Mesendoderm (in vitro differentiated cells): Measurements from ENCODE around the gene ADIG.

Experiments
- DNase-seq: peaks from one replicate; pipeline ENCODE4 v3.0.0; 2013
- H2AK5ac ChIP-seq: 2 replicates; pipeline ENCODE4 v1.6.1; 2013; ENCODE audit warnings: low read length, inconsistent platforms
- H2BK120ac ChIP-seq: 2 replicates; pipeline ENCODE4 v1.6.1; 2013; ENCODE audit warnings: low read depth, mild to moderate bottlenecking, low read length, moderate library complexity, mixed read lengths
- H2BK15ac ChIP-seq: replicated peaks from 2 replicates; pipeline ENCODE4 v1.6.1; 2013; ENCODE audit warnings: low read depth, mild to moderate bottlenecking, moderate library complexity
- H2BK5ac ChIP-seq: 2 replicates; pipeline ENCODE4 v1.6.1; 2013; ENCODE audit warnings: low read length, inconsistent platforms
- H3K18ac ChIP-seq: 2 replicates; pipeline ENCODE4 v1.6.1; 2013; ENCODE audit warnings: mild to moderate bottlenecking, low read length, mixed read lengths
- H3K23ac ChIP-seq: one replicate; pipeline ENCODE4 v1.6.1; 2013; ENCODE audit warnings: low read length
- H3K27ac ChIP-seq: 2 replicates; pipeline ENCODE4 v1.5.1; 2013; ENCODE audit warnings: low read depth, mild to moderate bottlenecking, inconsistent platforms, low read length, moderate library complexity
- H3K27me3 ChIP-seq: 2 replicates; pipeline ENCODE4 v1.6.1; 2013; ENCODE audit warnings: low read length, control low read depth, mild to moderate bottlenecking, inconsistent platforms; ENCODE audit not compliant: insufficient read depth, poor library complexity
- H3K36me3 ChIP-seq: 2 replicates; pipeline ENCODE4 v1.6.1; 2013; ENCODE audit warnings: low read length, inconsistent platforms; ENCODE audit not compliant: control insufficient read depth, insufficient read depth
- H3K4ac ChIP-seq: one replicate; pipeline ENCODE4 v1.6.1; 2013; ENCODE audit warnings: low read depth, mild to moderate bottlenecking, low read length, moderate library complexity
- H3K4me1 ChIP-seq: 2 replicates; pipeline ENCODE4 v1.6.1; 2013; ENCODE audit warnings: low read depth, low read length, inconsistent platforms; ENCODE audit not compliant: control insufficient read depth
- H3K4me2 ChIP-seq: 2 replicates; pipeline ENCODE4 v1.6.1; 2013; ENCODE audit warnings: low read length
- H3K4me3 ChIP-seq: 2 replicates; pipeline ENCODE4 v1.5.1; 2013; ENCODE audit warnings: mild to moderate bottlenecking, low read length
- H3K56ac ChIP-seq: one replicate; pipeline ENCODE4 v1.6.1; 2013; ENCODE audit warnings: low read length
- H3K79me1 ChIP-seq: 2 replicates; pipeline ENCODE4 v1.6.1; 2013; ENCODE audit warnings: low read length, inconsistent platforms
- H3K79me2 ChIP-seq: 2 replicates; pipeline ENCODE4 v1.6.1; 2013; ENCODE audit warnings: mild to moderate bottlenecking, low read length; ENCODE audit not compliant: control insufficient read depth, insufficient read depth
- H3K9ac ChIP-seq: 2 replicates; pipeline ENCODE4 v1.6.1; 2013; ENCODE audit warnings: low read length, inconsistent platforms
- H4K5ac ChIP-seq: one replicate; pipeline ENCODE4 v1.6.1; 2013; ENCODE audit warnings: low read length
- H4K8ac ChIP-seq: one replicate; pipeline ENCODE4 v1.6.1; 2013; ENCODE audit warnings: low read depth, mild to moderate bottlenecking, control low read depth, low read length, moderate library complexity
- WGBS: extraction: QIAGEN DNeasy Blood & Tissue Kit; methylation state at CpG from one replicate; pipeline ENCODE4 v1.1.7; 2013; ENCODE audit warnings: low lambda C conversion rate, missing lambda C conversion rate; ENCODE audit not compliant: insufficient coverage; ENCODE audit errors: extremely low coverage; 5-methylcytosine and 5-hydroxymethylcytosine counted together

ADIG gene

DNA sequence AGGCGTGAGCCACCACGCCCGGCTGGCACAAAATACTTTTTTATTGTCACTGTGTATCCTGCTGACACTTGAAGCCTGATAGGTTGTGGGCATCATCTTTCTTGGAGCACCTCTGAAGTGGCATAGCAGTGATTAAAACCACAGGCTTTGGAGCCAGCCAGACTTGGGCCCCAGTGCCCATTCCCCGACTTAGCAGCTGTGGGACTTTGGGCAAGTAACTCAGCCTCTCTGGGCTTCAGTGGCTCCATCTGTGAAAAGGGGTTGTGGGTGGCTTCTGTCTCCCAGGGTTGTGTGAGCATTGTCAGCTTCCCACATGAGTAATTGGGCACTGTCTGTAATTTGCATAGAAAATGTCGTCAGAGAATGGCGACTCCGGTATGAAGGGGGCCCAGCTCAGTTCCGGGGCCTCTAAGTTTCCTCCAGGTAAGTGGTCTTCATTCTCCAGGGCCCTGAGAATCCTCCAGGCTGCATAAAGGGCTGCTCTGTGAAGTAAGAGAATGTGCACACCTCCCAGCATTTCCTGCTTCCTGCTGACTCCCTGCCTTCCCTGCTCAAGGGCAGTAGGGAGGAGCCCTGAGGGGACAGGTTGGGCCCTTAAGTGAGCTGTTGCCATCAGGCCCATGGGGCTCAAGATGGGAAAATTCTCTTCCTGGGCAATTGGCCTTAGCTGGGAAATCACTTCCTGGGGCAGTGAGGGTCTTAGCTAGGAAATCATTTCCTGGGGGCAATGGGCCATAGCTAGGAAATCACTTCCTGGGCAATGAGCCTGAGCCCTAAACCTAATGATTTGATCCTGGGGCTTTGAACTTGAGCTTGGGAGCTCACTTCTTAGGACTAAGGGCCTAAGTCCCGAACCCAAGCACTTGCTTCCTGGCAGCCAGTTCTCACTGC is 47.8 kb downstream of the ADIG start:
- peak; percentile 78 for DNase-seq
- H2BK15ac ChIP-seq, result no peak overlapping the region
- H3K27me3 ChIP-seq, result no peaks in the 10 kb centered on the region
- H2AK5ac ChIP-seq, result no peak overlapping the region
- peak overlapping the region; percentile 18 for H3K56ac ChIP-seq
- WGBS, result no CpG with 5 or more reads among the region's 9 CpGs
- peak overlapping the region; percentile 4 for H3K18ac ChIP-seq
- H3K23ac ChIP-seq, result no peak overlapping the region
- no peaks in the 10 kb centered on the region for H3K79me2 ChIP-seq
- H3K36me3 ChIP-seq, result peaks cover 5% of the 10 kb centered on the region
- no peak overlapping the region for H3K4ac ChIP-seq
- no peak overlapping the region for H3K4me3 ChIP-seq
- no peak overlapping the region for H4K8ac ChIP-seq
- no peak overlapping the region for H4K5ac ChIP-seq
- H3K27ac ChIP-seq, result peak overlapping the region; percentile 2
- H3K9ac ChIP-seq, result no peak overlapping the region
- H2BK120ac ChIP-seq, result no peak overlapping the region
- no peak overlapping the region for H2BK5ac ChIP-seq
- H3K4me1 ChIP-seq, result no peaks in the 10 kb centered on the region
- no peaks in the 10 kb centered on the region for H3K79me1 ChIP-seq
- no peak overlapping the region for H3K4me2 ChIP-seq

- H3K27ac ChIP-seq, result no peak overlapping the region
- H2BK15ac ChIP-seq, result no peak overlapping the region
- H3K9ac ChIP-seq, result no peak overlapping the region
- no peaks in the 10 kb centered on the region for H3K79me1 ChIP-seq
- H3K27me3 ChIP-seq, result no peaks in the 10 kb centered on the region
- no peak overlapping the region for H3K23ac ChIP-seq
- H4K8ac ChIP-seq, result no peak overlapping the region
- no CpG with 5 or more reads among the region's 1 CpG for WGBS
- H3K4me2 ChIP-seq, result no peak overlapping the region
- no peak overlapping the region for H3K56ac ChIP-seq
- H3K18ac ChIP-seq, result no peak overlapping the region
- DNase-seq, result no peak
- no peak overlapping the region for H2AK5ac ChIP-seq
- H3K79me2 ChIP-seq, result no peaks in the 10 kb centered on the region
- H3K4ac ChIP-seq, result no peak overlapping the region
- peaks cover 5% of the 10 kb centered on the region for H3K36me3 ChIP-seq
- no peak overlapping the region for H2BK120ac ChIP-seq
- no peak overlapping the region for H2BK5ac ChIP-seq
- H4K5ac ChIP-seq, result no peak overlapping the region
- H3K4me1 ChIP-seq, result no peaks in the 10 kb centered on the region
- H3K4me3 ChIP-seq, result no peak overlapping the region
Measured at GRCh38 chr20:38629979-38630378, 49.0 kb downstream of the ADIG start.

GRCh38 chr20:38630727-38631126 is 49.7 kb downstream of the ADIG start:
- H3K9ac ChIP-seq, result no peak overlapping the region
- no peak overlapping the region for H3K56ac ChIP-seq
- WGBS, result no CpG with 5 or more reads among the region's 6 CpGs
- peaks cover 5% of the 10 kb centered on the region for H3K36me3 ChIP-seq
- no peak overlapping the region for H2BK120ac ChIP-seq
- H2BK5ac ChIP-seq, result no peak overlapping the region
- H3K79me2 ChIP-seq, result no peaks in the 10 kb centered on the region
- no peak overlapping the region for H3K4me3 ChIP-seq
- H3K4ac ChIP-seq, result no peak overlapping the region
- no peak overlapping the region for H4K8ac ChIP-seq
- H3K4me2 ChIP-seq, result no peak overlapping the region
- H3K23ac ChIP-seq, result no peak overlapping the region
- no peak for DNase-seq
- H4K5ac ChIP-seq, result no peak overlapping the region
- no peak overlapping the region for H3K27ac ChIP-seq
- H3K79me1 ChIP-seq, result no peaks in the 10 kb centered on the region
- H2BK15ac ChIP-seq, result no peak overlapping the region
- no peaks in the 10 kb centered on the region for H3K4me1 ChIP-seq
- no peak overlapping the region for H3K18ac ChIP-seq
- H3K27me3 ChIP-seq, result no peaks in the 10 kb centered on the region
- H2AK5ac ChIP-seq, result no peak overlapping the region

- no peak overlapping the region for H3K4me3 ChIP-seq
- H3K36me3 ChIP-seq, result peaks cover 5% of the 10 kb centered on the region
- H2BK5ac ChIP-seq, result no peak overlapping the region
- H4K8ac ChIP-seq, result no peak overlapping the region
- no peak overlapping the region for H3K27ac ChIP-seq
- no peak overlapping the region for H3K23ac ChIP-seq
- H3K56ac ChIP-seq, result no peak overlapping the region
- H3K4ac ChIP-seq, result no peak overlapping the region
- no peaks in the 10 kb centered on the region for H3K4me1 ChIP-seq
- H3K4me2 ChIP-seq, result no peak overlapping the region
- no peaks in the 10 kb centered on the region for H3K79me1 ChIP-seq
- H2BK120ac ChIP-seq, result no peak overlapping the region
- no peak overlapping the region for H2AK5ac ChIP-seq
- 100% methylated on average over 1 of the region's 5 CpGs for WGBS
- no peak overlapping the region for H2BK15ac ChIP-seq
- no peaks in the 10 kb centered on the region for H3K27me3 ChIP-seq
- no peak overlapping the region for H3K18ac ChIP-seq
- no peak overlapping the region for H3K9ac ChIP-seq
- DNase-seq, result no peak
- no peaks in the 10 kb centered on the region for H3K79me2 ChIP-seq
- no peak overlapping the region for H4K5ac ChIP-seq
Measured at GRCh38 chr20:38631155-38632022, 50.4 kb downstream of the ADIG start.

DNA sequence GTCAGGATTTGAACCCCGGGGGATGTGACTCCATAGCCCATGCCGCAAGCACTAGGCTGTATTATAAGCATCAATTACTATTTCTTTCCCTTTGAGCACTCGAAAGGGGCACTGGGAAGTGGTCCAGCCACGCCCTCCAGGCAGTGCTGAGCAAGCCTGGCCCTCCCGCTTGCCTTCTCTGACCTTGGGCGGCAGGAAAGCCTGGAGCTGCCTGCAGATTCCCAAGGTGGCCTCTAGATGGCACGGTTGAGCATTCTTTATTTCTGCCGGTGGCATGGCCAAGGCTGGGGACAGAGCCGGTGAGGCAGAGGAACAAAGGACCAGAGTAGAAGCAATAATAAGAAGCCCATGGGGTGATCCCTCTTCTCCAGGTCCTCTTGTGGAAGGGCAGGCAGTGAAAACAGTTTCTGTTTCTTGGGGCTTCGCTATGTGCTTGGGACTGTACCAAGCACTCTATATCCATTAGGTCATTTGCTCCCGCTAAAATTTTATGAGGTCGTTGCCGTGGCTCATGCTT is 52.6 kb downstream of the ADIG start:
- DNase-seq, result peak; percentile 86
- no peaks in the 10 kb centered on the region for H3K79me2 ChIP-seq
- no peak overlapping the region for H2BK120ac ChIP-seq
- H4K8ac ChIP-seq, result no peak overlapping the region
- H3K23ac ChIP-seq, result no peak overlapping the region
- H3K4me1 ChIP-seq, result no peaks in the 10 kb centered on the region
- H2BK5ac ChIP-seq, result no peak overlapping the region
- no peak overlapping the region for H3K4me2 ChIP-seq
- no CpG with 5 or more reads among the region's 13 CpGs for WGBS
- H3K56ac ChIP-seq, result peak overlapping the region; percentile 25
- H3K27ac ChIP-seq, result no peak overlapping the region
- H3K36me3 ChIP-seq, result no peaks in the 10 kb centered on the region
- H3K9ac ChIP-seq, result no peak overlapping the region
- H3K18ac ChIP-seq, result no peak overlapping the region
- H3K4ac ChIP-seq, result no peak overlapping the region
- no peak overlapping the region for H4K5ac ChIP-seq
- H2AK5ac ChIP-seq, result no peak overlapping the region
- H3K27me3 ChIP-seq, result no peaks in the 10 kb centered on the region
- no peaks in the 10 kb centered on the region for H3K79me1 ChIP-seq
- no peak overlapping the region for H2BK15ac ChIP-seq
- no peak overlapping the region for H3K4me3 ChIP-seq
